Panc1 (cell line): ENCODE results near the gene ARHGEF38. TPM values are rescaled to one million over a fixed set of nuclear protein-coding genes. Genes with fewer than 3 reads are reported as not detected.

Source experiments
- ATAC-seq: fragments of 200-7000 bp; cut with Tn5 transposase; 2 replicates; pipeline ENCODE4 v1.9.1; 2020; ENCODE audit warnings: mild to moderate bottlenecking, moderate library complexity
- BruUV-seq: library from RNA; stranded (reverse); fragments of 400-500 nt; replicated peaks from 2 replicates; lab custom pipeline; 2021; lab: Mats Ljungman, UMichigan
- CTCF ChIA-PET: fragments of 300-600 bp; sonication (Branson Sonifier 250); formaldehyde crosslinking; loops from one replicate; lab custom pipeline; 2022; ENCODE audit warnings: antibody characterized with exemption; lab: Charles Lee
- POLR2A ChIA-PET: fragments of 300-600 bp; sonication (Branson Sonifier 250); formaldehyde crosslinking; loops from one replicate; lab custom pipeline; 2022; ENCODE audit warnings: antibody characterized with exemption; lab: Charles Lee
- DNase-seq: peaks from one replicate; pipeline ENCODE4 v3.0.0-alpha.2; 2010; ENCODE audit warnings: low read depth, low spot score
- H3K27ac ChIP-seq: 2 replicates; pipeline ENCODE4 v1.5.1; 2011; ENCODE audit warnings: mild to moderate bottlenecking, low read length, inconsistent platforms
- H3K27me3 ChIP-seq: fragments of 200-500 bp; sonication (Bioruptor generic); 2 replicates; pipeline ENCODE4 v1.6.0; 2014; ENCODE audit warnings: low read length, inconsistent platforms; ENCODE audit not compliant: control insufficient read depth, insufficient read depth
- H3K36me3 ChIP-seq: fragments of 200-500 bp; sonication (Bioruptor generic); 2 replicates; pipeline ENCODE4 v1.5.1; 2014; ENCODE audit warnings: inconsistent platforms, mild to moderate bottlenecking, low read length, moderate library complexity; ENCODE audit not compliant: control insufficient read depth, insufficient read depth
- H3K4me1 ChIP-seq: 2 replicates; pipeline ENCODE4 v1.5.1; 2011; ENCODE audit warnings: inconsistent platforms, mild to moderate bottlenecking, low read length, moderate library complexity; ENCODE audit not compliant: control insufficient read depth, insufficient read depth
- H3K4me3 ChIP-seq, 2 experiments: 2 replicates each; pipeline ENCODE4 v1.5.1; 2011 to 2012; ENCODE audit warnings: low read depth in 2 of 2, low read length in 2 of 2, mild to moderate bottlenecking in 2 of 2, inconsistent platforms in 1 of 2, moderate library complexity in 1 of 2
- H3K9me3 ChIP-seq: fragments of 200-500 bp; sonication (Bioruptor generic); 2 replicates; pipeline ENCODE4 v1.5.1; 2014; ENCODE audit warnings: low read depth, mild to moderate bottlenecking, inconsistent platforms, low read length, moderate library complexity; ENCODE audit not compliant: control insufficient read depth, insufficient read depth
- POLR2AphosphoS5 ChIP-seq: IDR thresholded peaks from 2 replicates; pipeline ENCODE4 v1.6.1; 2012; ENCODE audit warnings: mild to moderate bottlenecking, low read depth, low read length, moderate library complexity
- SIN3A ChIP-seq: IDR thresholded peaks from 2 replicates; pipeline ENCODE4 v1.6.1; 2012; ENCODE audit warnings: low read depth, mild to moderate bottlenecking, low read length, moderate library complexity, borderline replicate concordance; ENCODE audit not compliant: insufficient read depth
- TCF7L2 ChIP-seq: IDR thresholded peaks from 2 replicates; pipeline ENCODE4 v1.6.1; 2011; ENCODE audit warnings: mild to moderate bottlenecking, low read depth, low read length, inconsistent platforms
- in situ Hi-C: cut with HindIII; loops from 2 replicates; pipeline ENCODE4 v1.10.0; 2016; ENCODE audit warnings: low sequenced_read_pairs, low pct_unique_long_range_greater_than_20kb
- intact Hi-C: fragments of 100-400 bp; cut with micrococcal nuclease; formaldehyde crosslinking; loops from one replicate; pipeline ENCODE4 v1.10.0; 2022; ENCODE audit not compliant: unreplicated experiment
- total RNA-seq: library from RNA; stranded (reverse); gene quantifications from one replicate; pipeline ENCODE4 v1.2.1, GENCODE V29; 2021; ENCODE audit not compliant: unreplicated experiment
- TF ChIP-seq, protein P1 (sequence below), 2 experiments: IDR thresholded peaks; 2 replicates each; pipeline ENCODE4 v1.6.1; 2011 to 2012; ENCODE audit warnings: low read depth in 2 of 2, control low read depth in 1 of 2, low read length in 1 of 2, mild to moderate bottlenecking in 1 of 2, moderate library complexity in 1 of 2; ENCODE audit not compliant: insufficient read depth in 1 of 2
- TF ChIP-seq, protein P2 (sequence below): fragments of 450-650 bp; IDR thresholded peaks from 2 replicates; pipeline ENCODE4 v1.5.1; 2017; ENCODE audit warnings: mild to moderate bottlenecking

The ARHGEF38 gene
- total RNA-seq, 1 experiment from 2014 or later, result not detected

DNA sequence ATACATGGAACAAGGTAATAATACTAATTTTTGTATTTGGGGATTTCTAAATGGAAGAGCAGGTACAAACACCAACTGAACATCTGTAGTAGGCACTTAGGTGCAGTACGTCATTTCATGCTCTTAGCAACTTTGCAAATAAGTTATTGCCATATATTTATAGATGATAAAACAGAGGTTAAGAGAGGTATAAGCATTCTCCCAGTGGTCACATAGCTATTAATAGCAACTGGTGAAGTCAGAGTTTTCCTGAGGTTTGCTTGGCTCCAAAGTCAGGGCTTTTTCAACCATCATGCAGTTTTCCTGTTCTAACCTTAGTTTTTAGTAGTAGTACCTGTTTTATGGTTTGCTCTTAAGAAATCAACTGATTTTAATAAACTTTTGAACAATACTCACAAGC is 10.9 kb downstream of the ARHGEF38 start:
- no TSS peak for BruUV-seq

DNA sequence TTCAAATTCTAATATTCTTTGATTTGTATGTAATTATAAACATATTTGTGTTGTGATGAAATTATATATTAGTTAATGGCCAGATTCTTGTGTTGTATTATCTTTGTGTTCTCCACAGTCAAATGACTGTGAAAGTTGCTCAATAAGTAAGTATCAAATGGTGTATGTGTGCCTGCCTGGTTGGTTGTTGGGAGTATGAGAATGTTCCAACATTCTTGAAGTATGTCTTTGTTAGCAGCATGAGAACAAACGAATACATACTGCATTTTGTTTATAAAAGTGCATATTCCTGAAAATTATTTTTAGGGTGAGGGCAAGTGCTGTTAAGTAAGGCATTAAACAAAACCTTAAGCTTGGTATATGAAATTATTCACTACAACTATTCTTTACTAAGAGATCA is 16.2 kb downstream of the ARHGEF38 start:
- no peak overlapping the region for H3K4me3 ChIP-seq
- no peaks in the 10 kb centered on the region for H3K27me3 ChIP-seq
- intact Hi-C loops (no loop called here), in situ Hi-C loops (no loop called here)
- POLR2A ChIA-PET, result no interaction called here
- no peaks in the 10 kb centered on the region for H3K36me3 ChIP-seq
- no peak overlapping the region for H3K27ac ChIP-seq
- H3K9me3 ChIP-seq, result no peaks in the 10 kb centered on the region
- ATAC-seq (no peak), DNase-seq (no peak)
- no peaks in the 10 kb centered on the region for H3K4me1 ChIP-seq
- TF ChIP-seq, protein P1, sequence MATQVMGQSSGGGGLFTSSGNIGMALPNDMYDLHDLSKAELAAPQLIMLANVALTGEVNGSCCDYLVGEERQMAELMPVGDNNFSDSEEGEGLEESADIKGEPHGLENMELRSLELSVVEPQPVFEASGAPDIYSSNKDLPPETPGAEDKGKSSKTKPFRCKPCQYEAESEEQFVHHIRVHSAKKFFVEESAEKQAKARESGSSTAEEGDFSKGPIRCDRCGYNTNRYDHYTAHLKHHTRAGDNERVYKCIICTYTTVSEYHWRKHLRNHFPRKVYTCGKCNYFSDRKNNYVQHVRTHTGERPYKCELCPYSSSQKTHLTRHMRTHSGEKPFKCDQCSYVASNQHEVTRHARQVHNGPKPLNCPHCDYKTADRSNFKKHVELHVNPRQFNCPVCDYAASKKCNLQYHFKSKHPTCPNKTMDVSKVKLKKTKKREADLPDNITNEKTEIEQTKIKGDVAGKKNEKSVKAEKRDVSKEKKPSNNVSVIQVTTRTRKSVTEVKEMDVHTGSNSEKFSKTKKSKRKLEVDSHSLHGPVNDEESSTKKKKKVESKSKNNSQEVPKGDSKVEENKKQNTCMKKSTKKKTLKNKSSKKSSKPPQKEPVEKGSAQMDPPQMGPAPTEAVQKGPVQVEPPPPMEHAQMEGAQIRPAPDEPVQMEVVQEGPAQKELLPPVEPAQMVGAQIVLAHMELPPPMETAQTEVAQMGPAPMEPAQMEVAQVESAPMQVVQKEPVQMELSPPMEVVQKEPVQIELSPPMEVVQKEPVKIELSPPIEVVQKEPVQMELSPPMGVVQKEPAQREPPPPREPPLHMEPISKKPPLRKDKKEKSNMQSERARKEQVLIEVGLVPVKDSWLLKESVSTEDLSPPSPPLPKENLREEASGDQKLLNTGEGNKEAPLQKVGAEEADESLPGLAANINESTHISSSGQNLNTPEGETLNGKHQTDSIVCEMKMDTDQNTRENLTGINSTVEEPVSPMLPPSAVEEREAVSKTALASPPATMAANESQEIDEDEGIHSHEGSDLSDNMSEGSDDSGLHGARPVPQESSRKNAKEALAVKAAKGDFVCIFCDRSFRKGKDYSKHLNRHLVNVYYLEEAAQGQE (IDR thresholded peaks at IDR 0.05; ENCODE audit: insufficient read depth in 1 of 2, low read depth in 2 of 2, low read length in 1 of 2), result no peak
- TF ChIP-seq SIN3A (no peak), TCF7L2 (no peak), POLR2AphosphoS5 (no peak)
- TF ChIP-seq, protein P2, sequence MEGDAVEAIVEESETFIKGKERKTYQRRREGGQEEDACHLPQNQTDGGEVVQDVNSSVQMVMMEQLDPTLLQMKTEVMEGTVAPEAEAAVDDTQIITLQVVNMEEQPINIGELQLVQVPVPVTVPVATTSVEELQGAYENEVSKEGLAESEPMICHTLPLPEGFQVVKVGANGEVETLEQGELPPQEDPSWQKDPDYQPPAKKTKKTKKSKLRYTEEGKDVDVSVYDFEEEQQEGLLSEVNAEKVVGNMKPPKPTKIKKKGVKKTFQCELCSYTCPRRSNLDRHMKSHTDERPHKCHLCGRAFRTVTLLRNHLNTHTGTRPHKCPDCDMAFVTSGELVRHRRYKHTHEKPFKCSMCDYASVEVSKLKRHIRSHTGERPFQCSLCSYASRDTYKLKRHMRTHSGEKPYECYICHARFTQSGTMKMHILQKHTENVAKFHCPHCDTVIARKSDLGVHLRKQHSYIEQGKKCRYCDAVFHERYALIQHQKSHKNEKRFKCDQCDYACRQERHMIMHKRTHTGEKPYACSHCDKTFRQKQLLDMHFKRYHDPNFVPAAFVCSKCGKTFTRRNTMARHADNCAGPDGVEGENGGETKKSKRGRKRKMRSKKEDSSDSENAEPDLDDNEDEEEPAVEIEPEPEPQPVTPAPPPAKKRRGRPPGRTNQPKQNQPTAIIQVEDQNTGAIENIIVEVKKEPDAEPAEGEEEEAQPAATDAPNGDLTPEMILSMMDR, result no peak
- BruUV-seq, result no TSS peak
- CTCF ChIA-PET, result no interaction called here

More for the DNA sequence above, 10.9 kb downstream of the ARHGEF38 start:
- POLR2A ChIA-PET, result no interaction called here
- H3K4me1 ChIP-seq, result no peaks in the 10 kb centered on the region
- no peaks in the 10 kb centered on the region for H3K27me3 ChIP-seq
- intact Hi-C loops (no loop called here), in situ Hi-C loops (no loop called here)
- CTCF ChIA-PET, result no interaction called here
- H3K4me3 ChIP-seq, result no peak overlapping the region
- H3K9me3 ChIP-seq, result no peaks in the 10 kb centered on the region
- no peak overlapping the region for H3K27ac ChIP-seq
- no peak for ATAC-seq
- TF ChIP-seq, protein P2, result no peak
- no peak for DNase-seq
- H3K36me3 ChIP-seq, result no peaks in the 10 kb centered on the region
